ENCODE measurements around the gene FADS1.

Gene FADS1

GRCh38 chr11:61832754-61833153 is 16.0 kb upstream of the FADS1 start:
- H3K4me3 ChIP-seq (ENCODE audit: control insufficient read depth, low read depth, low read length), result no peak overlapping the region
- no peak for DNase-seq (ENCODE audit: low read depth)
- TF ChIP-seq CTCF (IDR thresholded peaks at IDR 0.05; ENCODE audit: control insufficient read depth, insufficient read depth, low read depth, low read length, missing control alignments), result no peak

GRCh38 chr11:61832207-61832606 is 15.4 kb upstream of the FADS1 start:
- TF ChIP-seq CTCF (IDR thresholded peaks at IDR 0.05; ENCODE audit: control insufficient read depth, insufficient read depth, low read depth, low read length, missing control alignments), result no peak
- no peak for DNase-seq (ENCODE audit: low read depth)
- no peak overlapping the region for H3K4me3 ChIP-seq (ENCODE audit: control insufficient read depth, low read depth, low read length)

- TF ChIP-seq CTCF (IDR thresholded peaks at IDR 0.05; ENCODE audit: control insufficient read depth, insufficient read depth, low read depth, low read length, missing control alignments), result no peak
- no peak for DNase-seq (ENCODE audit: low read depth)
- no peak overlapping the region for H3K4me3 ChIP-seq (ENCODE audit: control insufficient read depth, low read depth, low read length)
These were observed 13.7 kb upstream of the FADS1 start for GRCh38 chr11:61830237-61831105.

- DNase-seq (ENCODE audit: low read depth), result no peak
- TF ChIP-seq CTCF (IDR thresholded peaks at IDR 0.05; ENCODE audit: control insufficient read depth, insufficient read depth, low read depth, low read length, missing control alignments), result no peak
- no peak overlapping the region for H3K4me3 ChIP-seq (ENCODE audit: control insufficient read depth, low read depth, low read length)
These were observed 13.0 kb upstream of the FADS1 start for GRCh38 chr11:61829806-61830205.

GRCh38 chr11:61828629-61829407 is 12.0 kb upstream of the FADS1 start:
- TF ChIP-seq CTCF (IDR thresholded peaks at IDR 0.05; ENCODE audit: control insufficient read depth, insufficient read depth, low read depth, low read length, missing control alignments), result peak; percentile 48
- no peak for DNase-seq (ENCODE audit: low read depth)
- H3K4me3 ChIP-seq (ENCODE audit: control insufficient read depth, low read depth, low read length), result peak overlapping the region; percentile 66

- no peak for DNase-seq (ENCODE audit: low read depth)
- peak overlapping the region; percentile 66 for H3K4me3 ChIP-seq (ENCODE audit: control insufficient read depth, low read depth, low read length)
- no peak for TF ChIP-seq CTCF (IDR thresholded peaks at IDR 0.05; ENCODE audit: control insufficient read depth, insufficient read depth, low read depth, low read length, missing control alignments)
These were observed 11.5 kb upstream of the FADS1 start for GRCh38 chr11:61828379-61828628.
